ENCODE measurements around the gene PCDHGC4. TPM values are rescaled to one million over a fixed set of nuclear protein-coding genes. Genes with fewer than 3 reads are reported as not detected.

The PCDHGC4 gene
- total RNA-seq = 0.05 TPM in 1 of 2 replicates, not detected in the other

DNA sequence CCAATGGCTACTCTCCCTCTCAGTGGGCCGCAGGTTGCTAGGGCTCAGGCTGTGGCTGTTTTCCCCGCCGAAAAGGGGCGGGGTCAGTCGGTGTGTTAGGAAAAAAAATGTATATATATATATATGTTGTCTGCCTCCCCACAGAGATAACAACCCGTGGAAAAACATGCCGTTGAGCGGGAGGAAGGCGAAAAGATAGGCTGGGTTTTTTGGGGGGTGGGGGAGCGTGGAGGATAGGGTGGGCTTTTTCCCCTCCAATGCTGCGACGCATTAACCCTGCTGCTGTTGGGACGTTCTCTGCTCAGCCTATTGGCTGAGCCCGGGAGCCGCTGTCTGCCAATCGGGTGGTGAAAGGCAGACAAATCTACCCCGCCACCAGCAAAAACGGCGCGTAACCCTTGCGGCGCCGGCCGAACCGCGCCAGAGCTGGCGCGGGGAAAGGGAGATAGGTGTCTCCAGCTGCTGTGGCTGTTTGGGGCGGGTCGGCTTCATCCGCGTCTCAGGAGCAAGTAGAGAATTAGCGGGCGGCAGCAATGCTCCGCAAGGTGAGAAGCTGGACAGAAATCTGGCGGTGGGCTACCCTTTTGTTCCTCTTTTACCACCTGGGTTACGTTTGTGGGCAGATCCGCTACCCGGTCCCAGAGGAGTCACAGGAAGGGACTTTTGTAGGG, at the start of gene PCDHGC4:
Gene PCDHGC4, plus strand, starts transcription at position 390 of the 671 bp plus-strand sequence. Its CDS starts 144 bp downstream, at position 534.
- intact Hi-C loops (cut with micrococcal nuclease) = no loop called here

DNA sequence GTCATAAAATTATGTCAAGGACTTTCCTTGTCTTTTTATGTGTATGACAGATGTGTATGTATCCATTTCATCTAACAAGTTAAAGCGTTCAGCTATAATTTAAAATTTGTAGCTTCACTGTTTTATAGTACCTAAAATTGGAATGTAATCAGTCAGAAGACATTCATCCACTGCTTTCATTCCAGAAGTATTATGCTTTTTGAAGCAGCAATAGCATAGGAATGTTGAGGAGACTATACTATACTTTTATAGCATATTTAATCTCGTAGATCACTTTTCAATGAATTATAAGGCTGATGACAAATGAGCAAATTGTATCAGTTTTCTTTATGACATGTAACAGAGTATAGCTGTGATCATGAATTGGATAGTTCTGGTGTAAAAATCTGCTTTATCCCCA, 47.6 kb upstream of the PCDHGC4 start:
- intact Hi-C loops (cut with micrococcal nuclease) = no loop called here

- intact Hi-C loops (cut with micrococcal nuclease) = no loop called here
These were observed 45.3 kb upstream of the PCDHGC4 start for GRCh38 chr5:141439411-141440141.

- intact Hi-C loops (cut with micrococcal nuclease) = no loop called here
These were observed 44.5 kb upstream of the PCDHGC4 start for GRCh38 chr5:141440341-141440740.

DNA sequence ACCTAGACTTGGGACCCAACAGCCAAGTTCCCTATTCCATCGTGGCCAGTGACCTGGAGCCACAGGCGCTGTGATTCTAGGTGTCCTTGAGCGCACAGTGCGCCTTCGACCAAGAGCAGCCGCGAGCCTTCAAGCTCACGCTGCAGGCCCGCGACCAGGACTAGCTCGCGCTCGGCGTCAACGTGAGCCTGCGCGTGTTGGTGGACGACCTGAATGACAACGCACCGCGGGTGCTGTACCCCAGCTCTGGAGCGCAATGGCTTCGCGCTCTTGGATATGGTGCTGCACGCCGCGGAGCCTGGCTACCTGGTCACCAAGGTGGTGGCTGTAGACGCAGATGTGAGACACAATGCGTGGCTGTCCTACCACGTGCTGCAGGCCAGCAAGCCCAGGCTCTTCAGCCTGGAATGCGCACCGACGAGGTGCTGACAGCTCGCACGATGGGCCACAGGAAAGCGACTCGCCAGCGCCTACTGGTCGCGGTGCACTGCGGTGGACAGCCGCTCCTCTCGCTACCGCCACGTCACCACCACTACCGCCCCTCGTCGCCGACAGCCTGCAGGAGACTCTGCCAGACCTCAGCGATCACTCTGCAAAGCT, 43.2 kb upstream of the PCDHGC4 start:
- intact Hi-C loops (cut with micrococcal nuclease) = no loop called here

DNA sequence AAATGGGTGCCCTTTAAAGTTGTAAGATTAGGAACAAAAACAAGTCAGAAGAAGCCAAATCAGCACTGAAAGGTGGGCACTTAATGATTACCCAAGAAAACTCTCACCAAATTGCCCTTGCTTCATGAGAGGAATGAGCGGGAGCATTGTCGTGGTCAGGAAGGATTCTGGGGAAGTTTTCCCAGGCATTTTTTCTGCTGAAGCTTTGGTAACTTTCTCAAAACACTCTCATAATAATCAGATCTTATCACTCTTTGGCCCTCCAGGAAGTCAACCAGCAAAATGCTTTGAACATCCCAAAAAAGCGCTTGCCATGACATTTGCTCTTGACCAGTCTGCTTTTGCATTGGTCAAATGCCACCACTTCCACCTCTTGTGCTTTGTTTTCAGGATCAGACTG, 19.5 kb upstream of the PCDHGC4 start:
- intact Hi-C loops (cut with micrococcal nuclease) = no loop called here

- intact Hi-C loops (cut with micrococcal nuclease) = loop anchor here (5.0 kb wide), 1 partner anchor 53 kb away; the partner anchor contains the start of gene PCDHGA11
These were observed 9.2 kb upstream of the PCDHGC4 start, which contains the start of gene PCDHGC3 for GRCh38 chr5:141475625-141476131. Gene PCDHGC3 (plus strand): TSS chr5:141475966. CDS start chr5:141476117, 151 bp downstream.

DNA sequence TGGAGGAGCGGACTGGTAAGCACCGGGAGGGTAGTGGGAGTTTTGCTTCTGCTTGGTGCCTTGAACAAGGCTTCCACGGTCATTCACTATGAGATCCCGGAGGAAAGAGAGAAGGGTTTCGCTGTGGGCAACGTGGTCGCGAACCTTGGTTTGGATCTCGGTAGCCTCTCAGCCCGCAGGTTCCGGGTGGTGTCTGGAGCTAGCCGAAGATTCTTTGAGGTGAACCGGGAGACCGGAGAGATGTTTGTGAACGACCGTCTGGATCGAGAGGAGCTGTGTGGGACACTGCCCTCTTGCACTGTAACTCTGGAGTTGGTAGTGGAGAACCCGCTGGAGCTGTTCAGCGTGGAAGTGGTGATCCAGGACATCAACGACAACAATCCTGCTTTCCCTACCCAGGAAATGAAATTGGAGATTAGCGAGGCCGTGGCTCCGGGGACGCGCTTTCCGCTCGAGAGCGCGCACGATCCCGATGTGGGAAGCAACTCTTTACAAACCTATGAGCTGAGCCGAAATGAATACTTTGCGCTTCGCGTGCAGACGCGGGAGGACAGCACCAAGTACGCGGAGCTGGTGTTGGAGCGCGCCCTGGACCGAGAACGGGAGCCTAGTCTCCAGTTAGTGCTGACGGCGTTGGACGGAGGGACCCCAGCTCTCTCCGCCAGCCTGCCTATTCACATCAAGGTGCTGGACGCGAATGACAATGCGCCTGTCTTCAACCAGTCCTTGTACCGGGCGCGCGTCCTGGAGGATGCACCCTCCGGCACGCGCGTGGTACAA, 8.5 kb upstream of the PCDHGC4 start:
- intact Hi-C loops (cut with micrococcal nuclease) = loop anchor here (5.0 kb wide), 1 partner anchor 54 kb away; the partner anchor contains the start of gene PCDHGA11

DNA sequence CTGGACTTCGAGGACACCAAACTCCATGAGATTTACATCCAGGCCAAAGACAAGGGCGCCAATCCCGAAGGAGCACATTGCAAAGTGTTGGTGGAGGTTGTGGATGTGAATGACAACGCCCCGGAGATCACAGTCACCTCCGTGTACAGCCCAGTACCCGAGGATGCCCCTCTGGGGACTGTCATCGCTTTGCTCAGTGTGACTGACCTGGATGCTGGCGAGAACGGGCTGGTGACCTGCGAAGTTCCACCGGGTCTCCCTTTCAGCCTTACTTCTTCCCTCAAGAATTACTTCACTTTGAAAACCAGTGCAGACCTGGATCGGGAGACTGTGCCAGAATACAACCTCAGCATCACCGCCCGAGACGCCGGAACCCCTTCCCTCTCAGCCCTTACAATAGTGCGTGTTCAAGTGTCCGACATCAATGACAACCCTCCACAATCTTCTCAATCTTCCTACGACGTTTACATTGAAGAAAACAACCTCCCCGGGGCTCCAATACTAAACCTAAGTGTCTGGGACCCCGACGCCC, 7.7 kb upstream of the PCDHGC4 start:
- intact Hi-C loops (cut with micrococcal nuclease) = loop anchor here (5.0 kb wide), 1 partner anchor 55 kb away; the partner anchor contains the start of gene PCDHGA11

DNA sequence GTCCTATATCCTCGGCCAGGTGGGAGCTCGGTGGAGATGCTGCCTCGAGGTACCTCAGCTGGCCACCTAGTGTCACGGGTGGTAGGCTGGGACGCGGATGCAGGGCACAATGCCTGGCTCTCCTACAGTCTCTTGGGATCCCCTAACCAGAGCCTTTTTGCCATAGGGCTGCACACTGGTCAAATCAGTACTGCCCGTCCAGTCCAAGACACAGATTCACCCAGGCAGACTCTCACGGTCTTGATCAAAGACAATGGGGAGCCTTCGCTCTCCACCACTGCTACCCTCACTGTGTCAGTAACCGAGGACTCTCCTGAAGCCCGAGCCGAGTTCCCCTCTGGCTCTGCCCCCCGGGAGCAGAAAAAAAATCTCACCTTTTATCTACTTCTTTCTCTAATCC, 7.0 kb upstream of the PCDHGC4 start:
- intact Hi-C loops (cut with micrococcal nuclease) = loop anchor here (5.0 kb wide), 1 partner anchor 56 kb away; the partner anchor contains the start of gene PCDHGA11

DNA sequence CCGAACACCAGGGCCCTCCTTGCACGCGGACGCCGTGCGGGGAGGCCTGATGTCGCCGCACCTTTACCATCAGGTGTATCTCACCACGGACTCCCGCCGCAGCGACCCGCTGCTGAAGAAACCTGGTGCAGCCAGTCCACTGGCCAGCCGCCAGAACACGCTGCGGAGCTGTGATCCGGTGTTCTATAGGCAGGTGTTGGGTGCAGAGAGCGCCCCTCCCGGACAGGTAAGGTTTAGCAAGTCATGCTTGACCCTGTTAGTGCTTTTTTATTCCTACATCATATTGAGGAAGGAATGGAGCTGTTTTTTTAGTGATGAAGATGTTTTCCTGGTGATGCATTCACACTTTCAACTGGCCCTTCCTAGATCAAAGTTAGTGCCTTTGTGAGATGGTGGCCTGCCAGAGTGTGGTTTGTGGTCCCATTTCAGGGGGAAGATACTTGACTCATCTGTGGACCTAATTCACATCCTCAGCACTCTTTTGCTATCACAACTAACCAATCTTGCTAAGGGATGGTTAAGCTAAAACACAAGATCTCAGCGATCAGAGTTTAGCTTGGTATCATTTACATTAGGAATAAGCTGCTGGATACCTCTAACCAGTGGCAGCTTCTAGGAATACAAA, 6.4 kb upstream of the PCDHGC4 start:
- intact Hi-C loops (cut with micrococcal nuclease) = loop anchor here (5.0 kb wide), 1 partner anchor 56 kb away; the partner anchor contains the start of gene PCDHGA11

- intact Hi-C loops (cut with micrococcal nuclease) = loop anchor here (5.0 kb wide), 1 partner anchor 57 kb away; the partner anchor contains the start of gene PCDHGA11
These were observed 5.1 kb upstream of the PCDHGC4 start for GRCh38 chr5:141479776-141480175.

DNA sequence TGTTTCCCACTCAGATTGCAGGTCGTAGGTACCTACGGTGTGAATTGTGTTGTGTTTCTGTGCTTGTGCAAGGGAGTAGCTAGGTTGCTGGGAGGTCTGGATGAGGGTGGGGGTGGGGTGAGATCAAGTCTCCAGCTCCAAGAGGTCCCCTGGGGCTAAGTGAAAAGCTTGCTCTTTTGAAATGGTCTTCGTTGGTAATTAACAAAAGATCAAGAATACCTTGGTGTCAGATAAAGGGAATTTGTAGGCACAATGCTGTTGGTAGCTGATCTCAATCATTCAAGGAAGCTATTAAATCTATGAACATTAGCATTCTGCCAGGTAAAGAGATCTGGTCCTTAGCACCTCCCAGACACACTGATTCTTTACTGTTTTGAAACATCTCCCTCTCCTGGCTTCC, 928 bp upstream of the PCDHGC4 start:
- intact Hi-C loops (cut with micrococcal nuclease) = no loop called here

DNA sequence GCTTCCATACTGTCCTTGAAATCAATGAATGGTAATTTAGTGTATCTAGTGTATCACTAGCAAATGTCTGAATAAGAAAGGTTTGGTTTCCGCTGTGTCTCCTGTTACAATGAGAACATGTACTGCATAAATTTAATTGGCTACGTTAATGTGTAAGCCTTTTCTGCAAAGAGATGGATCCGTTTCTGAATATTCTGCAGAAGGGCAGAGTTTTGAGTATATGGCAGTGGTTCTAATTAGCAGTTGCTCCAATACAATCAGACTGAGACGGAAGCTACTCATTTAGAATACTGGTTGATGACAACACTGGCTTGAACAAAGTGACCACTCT, 555 bp upstream of the PCDHGC4 start:
- intact Hi-C loops (cut with micrococcal nuclease) = no loop called here

- intact Hi-C loops (cut with micrococcal nuclease) = no loop called here
These were observed 658 bp downstream of the PCDHGC4 start for GRCh38 chr5:141485321-141486055.

GRCh38 chr5:141486091-141486490, 1.3 kb downstream of the PCDHGC4 start:
- intact Hi-C loops (cut with micrococcal nuclease) = no loop called here

DNA sequence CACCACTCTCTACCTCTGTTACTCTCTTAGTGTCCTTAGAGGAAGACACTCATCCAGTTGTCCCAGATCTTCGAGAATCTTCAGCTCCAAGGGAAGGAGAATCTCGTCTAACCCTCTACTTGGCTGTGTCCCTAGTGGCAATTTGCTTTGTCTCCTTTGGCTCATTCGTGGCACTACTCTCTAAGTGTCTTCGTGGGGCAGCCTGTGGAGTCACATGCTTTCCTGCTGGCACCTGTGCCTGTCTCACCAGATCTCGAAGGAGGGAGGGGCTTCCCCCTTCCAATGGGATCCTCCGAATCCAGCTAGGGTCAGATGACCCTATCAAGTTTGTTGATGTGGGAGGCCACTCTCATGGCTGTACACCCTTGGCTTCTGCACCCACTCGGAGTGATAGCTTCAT, 2.3 kb downstream of the PCDHGC4 start:
- intact Hi-C loops (cut with micrococcal nuclease) = no loop called here

DNA sequence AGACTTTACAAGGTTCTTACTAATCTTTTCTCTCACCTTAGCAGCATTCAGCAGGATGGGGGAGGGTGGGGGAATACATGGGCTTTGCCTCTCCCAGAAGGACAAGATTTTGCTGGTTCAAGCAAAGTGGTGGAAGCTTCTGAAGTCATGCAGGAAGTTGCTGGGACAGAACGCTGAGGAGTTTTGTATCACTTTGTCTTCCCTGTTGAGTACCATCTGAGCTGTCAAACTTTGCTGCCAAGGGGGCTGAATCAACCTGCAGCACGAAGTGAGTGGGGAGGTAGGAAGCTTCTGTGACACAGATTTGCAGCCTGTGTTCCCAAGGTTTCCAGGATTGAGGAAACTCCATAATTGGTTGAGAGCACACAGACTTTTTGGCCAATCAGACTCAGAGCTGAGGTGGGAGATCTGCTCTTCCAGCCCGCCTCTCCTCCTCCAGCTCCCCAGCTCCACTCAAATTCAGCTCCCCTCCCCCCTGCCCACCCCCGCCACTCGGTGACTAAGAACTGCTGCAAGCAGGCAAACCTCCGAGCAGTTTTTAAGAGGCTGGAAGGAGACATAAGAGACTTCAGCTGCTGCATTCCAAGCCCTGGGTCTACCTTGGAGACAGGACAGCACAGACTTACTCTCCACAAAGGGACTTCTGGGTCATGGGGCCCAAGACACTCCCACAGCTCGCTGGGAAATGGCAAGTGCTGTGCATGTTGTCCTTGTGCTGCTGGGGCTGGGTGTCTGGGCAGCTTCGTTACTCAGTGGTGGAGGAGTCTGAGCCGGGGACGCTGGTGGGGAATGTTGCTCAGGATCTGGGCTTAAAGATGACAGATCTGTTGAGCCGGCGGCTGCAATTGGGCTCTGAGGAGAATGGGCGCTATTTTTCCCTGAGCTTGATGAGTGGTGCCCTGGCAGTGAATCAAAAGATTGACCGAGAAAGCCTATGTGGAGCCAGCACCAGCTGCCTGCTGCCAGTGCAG, 4.0 kb downstream of the PCDHGC4 start, which contains the start of gene PCDHGC5:
Gene PCDHGC5, plus strand, starts transcription at position 491 of the 971 bp plus-strand sequence. Its CDS starts 160 bp downstream, at position 651.
- intact Hi-C loops (cut with micrococcal nuclease) = no loop called here
